Measurements from ENCODE around the gene NCAN. TPM values are rescaled to one million over a fixed set of nuclear protein-coding genes. Genes with fewer than 3 reads are reported as not detected.

The NCAN gene
- polyA plus RNA-seq, 2 of the 4 experiments (the other 2 are of a cell fraction): 0.03 to 0.05 TPM

DNA sequence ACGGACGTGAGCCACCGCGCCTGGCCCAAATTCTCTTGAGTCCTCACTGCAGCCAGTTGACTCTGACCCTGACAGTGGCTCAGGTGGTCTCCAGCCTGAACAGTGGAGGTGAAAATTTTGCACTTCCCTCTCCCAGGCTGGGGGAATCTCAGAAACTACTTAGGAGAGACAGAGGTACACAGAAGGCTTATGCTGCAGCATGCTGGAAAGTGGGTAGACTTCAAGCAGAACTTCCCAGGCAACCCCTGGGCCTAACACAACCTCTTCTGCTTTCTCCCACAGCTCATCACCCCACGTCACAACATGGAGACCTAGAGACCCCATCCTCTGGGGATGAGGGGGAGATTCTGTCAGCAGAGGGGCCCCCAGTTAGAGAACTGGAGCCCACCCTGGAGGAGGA, 14.4 kb downstream of the NCAN start:
- ChIA-PET CTCF (interaction anchor here (1.3 to 2.2 kb wide), 4 partner anchors 8 to 121 kb away, joined by 4 to 13 read pairs (median 8); partner anchors contain the start of gene NCAN), POLR2A (no interaction called here)
- Histone ChIP-seq H3K4me3 (no peak overlapping the region), H3K4me2 (no peak overlapping the region), H3K9me3 (no peaks in the 10 kb centered on the region), H3K4me1 (0 out of 3 replicates have a peak, but pooled peaks cover 6% of the 10 kb centered on the region), H3K27ac (no peak overlapping the region)
- FAIRE-seq (no peak), ATAC-seq (no peak), DNase-seq (ENCODE audit: low read depth in 1 of 2, low spot score in 1 of 2) (no peak)
- WGBS (ENCODE audit: missing lambda C conversion rate): 69% methylated on average over 5 of the region's 5 CpGs
- TF ChIP-seq, protein P1, sequence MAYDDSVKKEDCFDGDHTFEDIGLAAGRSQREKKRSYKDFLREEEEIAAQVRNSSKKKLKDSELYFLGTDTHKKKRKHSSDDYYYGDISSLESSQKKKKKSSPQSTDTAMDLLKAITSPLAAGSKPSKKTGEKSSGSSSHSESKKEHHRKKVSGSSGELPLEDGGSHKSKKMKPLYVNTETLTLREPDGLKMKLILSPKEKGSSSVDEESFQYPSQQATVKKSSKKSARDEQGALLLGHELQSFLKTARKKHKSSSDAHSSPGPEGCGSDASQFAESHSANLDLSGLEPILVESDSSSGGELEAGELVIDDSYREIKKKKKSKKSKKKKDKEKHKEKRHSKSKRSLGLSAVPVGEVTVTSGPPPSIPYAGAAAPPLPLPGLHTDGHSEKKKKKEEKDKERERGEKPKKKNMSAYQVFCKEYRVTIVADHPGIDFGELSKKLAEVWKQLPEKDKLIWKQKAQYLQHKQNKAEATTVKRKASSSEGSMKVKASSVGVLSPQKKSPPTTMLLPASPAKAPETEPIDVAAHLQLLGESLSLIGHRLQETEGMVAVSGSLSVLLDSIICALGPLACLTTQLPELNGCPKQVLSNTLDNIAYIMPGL (CRISPR knock-in tag; IDR thresholded peaks at IDR 0.05; ENCODE audit: borderline replicate concordance): no peak
- TF ChIP-seq, protein P2, sequence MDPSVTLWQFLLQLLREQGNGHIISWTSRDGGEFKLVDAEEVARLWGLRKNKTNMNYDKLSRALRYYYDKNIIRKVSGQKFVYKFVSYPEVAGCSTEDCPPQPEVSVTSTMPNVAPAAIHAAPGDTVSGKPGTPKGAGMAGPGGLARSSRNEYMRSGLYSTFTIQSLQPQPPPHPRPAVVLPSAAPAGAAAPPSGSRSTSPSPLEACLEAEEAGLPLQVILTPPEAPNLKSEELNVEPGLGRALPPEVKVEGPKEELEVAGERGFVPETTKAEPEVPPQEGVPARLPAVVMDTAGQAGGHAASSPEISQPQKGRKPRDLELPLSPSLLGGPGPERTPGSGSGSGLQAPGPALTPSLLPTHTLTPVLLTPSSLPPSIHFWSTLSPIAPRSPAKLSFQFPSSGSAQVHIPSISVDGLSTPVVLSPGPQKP (IDR thresholded peaks at IDR 0.05; ENCODE audit: low read depth, low read length): no peak
- TF ChIP-seq MAFK (IDR thresholded peaks at IDR 0.05; ENCODE audit: partially characterized antibody) (no peak), CBX2 (IDR thresholded peaks at IDR 0.05; ENCODE audit: borderline replicate concordance, low read depth) (no peak), CHD2 (IDR thresholded peaks at IDR 0.05; ENCODE audit: low read length, partially characterized antibody) (no peak), BHLHE40 (IDR thresholded peaks at IDR 0.05; ENCODE audit: low read depth, low read length) (no peak), ZFP36 (IDR thresholded peaks at IDR 0.05; ENCODE audit: borderline replicate concordance, partially characterized antibody) (no peak), POLR2AphosphoS2 (conservative IDR thresholded peaks at IDR 0.05; ENCODE audit: low read length) (no peak), EHMT2 (IDR thresholded peaks at IDR 0.05; ENCODE audit: low read depth) (no peak), EHF (CRISPR knock-in tag; IDR thresholded peaks at IDR 0.05) (no peak)
- TF ChIP-seq, protein P3, sequence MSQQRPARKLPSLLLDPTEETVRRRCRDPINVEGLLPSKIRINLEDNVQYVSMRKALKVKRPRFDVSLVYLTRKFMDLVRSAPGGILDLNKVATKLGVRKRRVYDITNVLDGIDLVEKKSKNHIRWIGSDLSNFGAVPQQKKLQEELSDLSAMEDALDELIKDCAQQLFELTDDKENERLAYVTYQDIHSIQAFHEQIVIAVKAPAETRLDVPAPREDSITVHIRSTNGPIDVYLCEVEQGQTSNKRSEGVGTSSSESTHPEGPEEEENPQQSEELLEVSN (IDR thresholded peaks at IDR 0.05; ENCODE audit: borderline replicate concordance, low read depth): no peak

DNA sequence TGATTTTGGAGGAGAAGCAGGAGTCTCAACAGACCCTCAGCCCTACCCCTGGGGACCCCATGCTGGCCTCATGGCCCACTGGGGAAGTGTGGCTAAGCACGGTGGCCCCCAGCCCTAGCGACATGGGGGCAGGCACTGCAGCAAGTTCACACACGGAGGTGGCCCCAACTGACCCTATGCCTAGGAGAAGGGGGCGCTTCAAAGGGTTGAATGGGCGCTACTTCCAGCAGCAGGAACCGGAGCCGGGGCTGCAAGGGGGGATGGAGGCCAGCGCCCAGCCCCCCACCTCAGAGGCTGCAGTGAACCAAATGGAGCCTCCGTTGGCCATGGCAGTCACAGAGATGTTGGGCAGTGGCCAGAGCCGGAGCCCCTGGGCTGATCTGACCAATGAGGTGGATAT, 14.9 kb downstream of the NCAN start:
- POLR2A ChIA-PET: no interaction called here
- DNase-seq (ENCODE audit: low read depth in 1 of 2, low spot score in 1 of 2): no peak
- no peak overlapping the region for H3K4me3 ChIP-seq
- no peak overlapping the region for H3K4me2 ChIP-seq
- TF ChIP-seq CBX8 (IDR thresholded peaks at IDR 0.05): no peak
- no peak for TF ChIP-seq MAFK (IDR thresholded peaks at IDR 0.05; ENCODE audit: partially characterized antibody)
- TF ChIP-seq, protein P2 (IDR thresholded peaks at IDR 0.05; ENCODE audit: low read depth, low read length): no peak
- TF ChIP-seq, protein P4, sequence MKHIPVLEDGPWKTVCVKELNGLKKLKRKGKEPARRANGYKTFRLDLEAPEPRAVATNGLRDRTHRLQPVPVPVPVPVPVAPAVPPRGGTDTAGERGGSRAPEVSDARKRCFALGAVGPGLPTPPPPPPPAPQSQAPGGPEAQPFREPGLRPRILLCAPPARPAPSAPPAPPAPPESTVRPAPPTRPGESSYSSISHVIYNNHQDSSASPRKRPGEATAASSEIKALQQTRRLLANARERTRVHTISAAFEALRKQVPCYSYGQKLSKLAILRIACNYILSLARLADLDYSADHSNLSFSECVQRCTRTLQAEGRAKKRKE (CRISPR knock-in tag; IDR thresholded peaks at IDR 0.05; ENCODE audit: low read depth): no peak
- TF ChIP-seq JUNB (IDR thresholded peaks at IDR 0.05): no peak
- TF ChIP-seq CBX2 (IDR thresholded peaks at IDR 0.05; ENCODE audit: borderline replicate concordance, low read depth): no peak
- no peak for TF ChIP-seq TP53 (CRISPR knock-in tag; IDR thresholded peaks at IDR 0.05)
- no peak for TF ChIP-seq FOSB (CRISPR knock-in tag; IDR thresholded peaks at IDR 0.05)
- no peak for TF ChIP-seq ZSCAN20 (CRISPR knock-in tag; IDR thresholded peaks at IDR 0.05)
- TF ChIP-seq RARB (CRISPR knock-in tag; IDR thresholded peaks at IDR 0.05): no peak
- TF ChIP-seq, protein P3 (IDR thresholded peaks at IDR 0.05; ENCODE audit: borderline replicate concordance, low read depth): no peak
- TF ChIP-seq POLR2A (IDR thresholded peaks at IDR 0.05; ENCODE audit: low read length): no peak
- TF ChIP-seq RAD21 (conservative IDR thresholded peaks at IDR 0.05 in 1 of 2, IDR thresholded peaks at IDR 0.05 in 1 of 2): no peak
- TF ChIP-seq TFCP2L1 (CRISPR knock-in tag; IDR thresholded peaks at IDR 0.05): no peak
- no peak for TF ChIP-seq HOXB13 (CRISPR knock-in tag; IDR thresholded peaks at IDR 0.05; ENCODE audit: low read depth)
- no peak for TF ChIP-seq SMC3 (IDR thresholded peaks at IDR 0.05)
- TF ChIP-seq, protein P5, sequence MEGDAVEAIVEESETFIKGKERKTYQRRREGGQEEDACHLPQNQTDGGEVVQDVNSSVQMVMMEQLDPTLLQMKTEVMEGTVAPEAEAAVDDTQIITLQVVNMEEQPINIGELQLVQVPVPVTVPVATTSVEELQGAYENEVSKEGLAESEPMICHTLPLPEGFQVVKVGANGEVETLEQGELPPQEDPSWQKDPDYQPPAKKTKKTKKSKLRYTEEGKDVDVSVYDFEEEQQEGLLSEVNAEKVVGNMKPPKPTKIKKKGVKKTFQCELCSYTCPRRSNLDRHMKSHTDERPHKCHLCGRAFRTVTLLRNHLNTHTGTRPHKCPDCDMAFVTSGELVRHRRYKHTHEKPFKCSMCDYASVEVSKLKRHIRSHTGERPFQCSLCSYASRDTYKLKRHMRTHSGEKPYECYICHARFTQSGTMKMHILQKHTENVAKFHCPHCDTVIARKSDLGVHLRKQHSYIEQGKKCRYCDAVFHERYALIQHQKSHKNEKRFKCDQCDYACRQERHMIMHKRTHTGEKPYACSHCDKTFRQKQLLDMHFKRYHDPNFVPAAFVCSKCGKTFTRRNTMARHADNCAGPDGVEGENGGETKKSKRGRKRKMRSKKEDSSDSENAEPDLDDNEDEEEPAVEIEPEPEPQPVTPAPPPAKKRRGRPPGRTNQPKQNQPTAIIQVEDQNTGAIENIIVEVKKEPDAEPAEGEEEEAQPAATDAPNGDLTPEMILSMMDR (IDR thresholded peaks at IDR 0.05): no peak
- CTCF ChIA-PET: no interaction called here
- no peak for FAIRE-seq
- no peak for ATAC-seq
- no peak overlapping the region for H3K27ac ChIP-seq
- 33% methylated on average over 1 of the region's 10 CpGs for WGBS (ENCODE audit: missing lambda C conversion rate)
- 0 out of 3 replicates have a peak, but pooled peaks cover 6% of the 10 kb centered on the region for H3K4me1 ChIP-seq
- no peaks in the 10 kb centered on the region for H3K9me3 ChIP-seq
